Loucy (cell line): ENCODE measurements around the gene VPS35L.

Experiments
- H2AFZ ChIP-seq: fragments of 200-600 bp; sonication (generic); 2 replicates; pipeline ENCODE4 v1.6.0; 2016; ENCODE audit warnings: antibody characterized with exemption, mild to moderate bottlenecking, low read length, moderate library complexity
- H3F3A ChIP-seq: fragments of 200-600 bp; 2 replicates; pipeline ENCODE4 v1.6.0; 2016; ENCODE audit warnings: antibody characterized with exemption, low read depth, mild to moderate bottlenecking
- H3K27me3 ChIP-seq: fragments of 200-600 bp; sonication (generic); 2 replicates; pipeline ENCODE4 v1.6.1; 2014; ENCODE audit warnings: low read length, mild to moderate bottlenecking; ENCODE audit not compliant: insufficient read depth, poor library complexity, severe bottlenecking
- H3K36me3 ChIP-seq: fragments of 200-600 bp; sonication (generic); 2 replicates; pipeline ENCODE4 v1.6.1; 2016; ENCODE audit warnings: low read length; ENCODE audit not compliant: insufficient read depth
- H3K4me1 ChIP-seq: fragments of 200-600 bp; sonication (generic); 2 replicates; pipeline ENCODE4 v1.5.1; 2014; ENCODE audit warnings: low read length, mild to moderate bottlenecking; ENCODE audit not compliant: insufficient read depth, poor library complexity, severe bottlenecking
- H3K4me2 ChIP-seq: fragments of 200-600 bp; sonication (generic); 2 replicates; pipeline ENCODE4 v1.6.0; 2014; ENCODE audit warnings: antibody characterized with exemption, low read length, low read depth, mild to moderate bottlenecking; ENCODE audit not compliant: poor library complexity, severe bottlenecking
- H3K4me3 ChIP-seq: fragments of 200-600 bp; sonication (generic); 2 replicates; pipeline ENCODE4 v1.5.1; 2014; ENCODE audit warnings: low read length, mild to moderate bottlenecking, mixed read lengths; ENCODE audit not compliant: poor library complexity, severe bottlenecking
- H3K79me2 ChIP-seq: fragments of 200-600 bp; sonication (generic); 2 replicates; pipeline ENCODE4 v1.6.1; 2014; ENCODE audit warnings: low read length; ENCODE audit not compliant: insufficient read depth
- H3K9ac ChIP-seq: fragments of 200-600 bp; sonication (generic); 2 replicates; pipeline ENCODE4 v1.6.0; 2014; ENCODE audit warnings: mild to moderate bottlenecking, low read depth, low read length, moderate library complexity; ENCODE audit not compliant: poor library complexity, severe bottlenecking
- H3K9me2 ChIP-seq: fragments of 200-600 bp; sonication (generic); replicated peaks from 2 replicates; pipeline ENCODE4 v1.6.1; 2016; ENCODE audit warnings: low read depth, low read length, mixed read lengths
- H3K9me3 ChIP-seq: fragments of 200-600 bp; sonication (generic); 2 replicates; pipeline ENCODE4 v1.6.1; 2014; ENCODE audit warnings: mild to moderate bottlenecking, antibody characterized with exemption, low read length, low read depth; ENCODE audit not compliant: insufficient read depth
- H4K20me1 ChIP-seq: fragments of 200-600 bp; sonication (generic); 2 replicates; pipeline ENCODE4 v1.6.0; 2014; ENCODE audit warnings: antibody characterized with exemption, low read length, mild to moderate bottlenecking; ENCODE audit not compliant: insufficient read depth, poor library complexity, severe bottlenecking
- EZH2phosphoT487 ChIP-seq: fragments of 200-600 bp; IDR thresholded peaks from 2 replicates; pipeline ENCODE4 v1.6.1; 2018; ENCODE audit warnings: antibody characterized with exemption, mild to moderate bottlenecking, moderate library complexity, borderline replicate concordance
- TF ChIP-seq, protein P1 (sequence below): fragments of 200-600 bp; sonication (generic); conservative IDR thresholded peaks from 2 replicates; pipeline ENCODE4 v1.5.1; 2014; ENCODE audit warnings: mild to moderate bottlenecking, antibody characterized with exemption, low read length

Gene VPS35L

DNA sequence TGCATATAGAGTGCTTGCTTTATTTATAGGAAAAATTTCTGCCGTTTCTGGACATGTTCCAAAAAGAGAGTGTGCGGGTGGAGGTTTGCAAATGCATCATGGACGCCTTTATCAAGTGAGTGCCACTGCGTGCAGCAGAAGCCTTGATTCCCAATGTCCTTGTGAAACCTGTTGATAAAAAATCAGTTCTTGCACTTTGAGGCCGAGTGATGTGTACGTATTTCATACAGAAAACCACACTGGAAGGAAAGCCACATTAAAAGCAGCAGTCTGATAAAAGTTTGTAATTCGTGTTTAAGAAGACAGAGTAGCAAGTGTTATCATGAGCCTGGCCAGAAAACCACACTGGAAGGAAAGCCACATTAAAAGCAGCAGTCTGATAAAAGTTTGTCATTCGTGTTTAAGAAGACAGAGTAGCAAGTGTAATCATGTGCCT is 84.5 kb downstream of the VPS35L start:
- Histone ChIP-seq H4K20me1 (no peaks in the 10 kb centered on the region), H3K4me2 (no peak overlapping the region), H3K27me3 (peaks cover 3% of the 10 kb centered on the region), H3F3A (no peaks in the 10 kb centered on the region), H3K4me1 (peaks cover 4% of the 10 kb centered on the region), H3K9ac (no peak overlapping the region), H3K79me2 (no peaks in the 10 kb centered on the region), H3K36me3 (peaks cover 3% of the 10 kb centered on the region; the same call in 1 of the 2 replicates), H3K4me3 (no peak overlapping the region), H3K9me2 (no peaks in the 10 kb centered on the region), H2AFZ (no peak overlapping the region), H3K9me3 (no peaks in the 10 kb centered on the region)
- no peak for TF ChIP-seq EZH2phosphoT487

DNA sequence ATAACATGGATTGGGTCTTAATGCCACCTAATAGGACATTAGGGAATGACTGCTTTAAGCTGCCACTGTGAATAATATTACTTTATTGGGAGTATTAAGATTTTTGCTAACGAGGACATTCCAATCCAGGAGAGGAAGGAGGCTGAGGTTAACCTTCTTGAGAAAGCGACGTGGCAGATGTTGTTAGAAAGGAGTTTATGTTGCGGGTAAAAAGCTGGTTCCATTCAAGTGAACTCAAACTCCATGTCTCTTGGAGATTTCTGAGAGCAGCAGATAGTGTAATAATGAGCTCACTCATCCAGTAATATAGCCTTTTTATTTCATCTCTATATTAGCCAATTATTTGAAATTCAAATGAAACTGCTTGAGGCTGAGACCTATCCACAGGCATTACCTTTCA is 87.0 kb downstream of the VPS35L start:
- no peak overlapping the region for H3K9ac ChIP-seq
- no peaks in the 10 kb centered on the region for H3K79me2 ChIP-seq
- peaks cover 4% of the 10 kb centered on the region for H3K4me1 ChIP-seq
- no peaks in the 10 kb centered on the region for H4K20me1 ChIP-seq
- no peaks in the 10 kb centered on the region for H3K9me2 ChIP-seq
- TF ChIP-seq EZH2phosphoT487 = no peak
- TF ChIP-seq, protein P1, sequence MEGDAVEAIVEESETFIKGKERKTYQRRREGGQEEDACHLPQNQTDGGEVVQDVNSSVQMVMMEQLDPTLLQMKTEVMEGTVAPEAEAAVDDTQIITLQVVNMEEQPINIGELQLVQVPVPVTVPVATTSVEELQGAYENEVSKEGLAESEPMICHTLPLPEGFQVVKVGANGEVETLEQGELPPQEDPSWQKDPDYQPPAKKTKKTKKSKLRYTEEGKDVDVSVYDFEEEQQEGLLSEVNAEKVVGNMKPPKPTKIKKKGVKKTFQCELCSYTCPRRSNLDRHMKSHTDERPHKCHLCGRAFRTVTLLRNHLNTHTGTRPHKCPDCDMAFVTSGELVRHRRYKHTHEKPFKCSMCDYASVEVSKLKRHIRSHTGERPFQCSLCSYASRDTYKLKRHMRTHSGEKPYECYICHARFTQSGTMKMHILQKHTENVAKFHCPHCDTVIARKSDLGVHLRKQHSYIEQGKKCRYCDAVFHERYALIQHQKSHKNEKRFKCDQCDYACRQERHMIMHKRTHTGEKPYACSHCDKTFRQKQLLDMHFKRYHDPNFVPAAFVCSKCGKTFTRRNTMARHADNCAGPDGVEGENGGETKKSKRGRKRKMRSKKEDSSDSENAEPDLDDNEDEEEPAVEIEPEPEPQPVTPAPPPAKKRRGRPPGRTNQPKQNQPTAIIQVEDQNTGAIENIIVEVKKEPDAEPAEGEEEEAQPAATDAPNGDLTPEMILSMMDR = no peak
- no peak overlapping the region for H2AFZ ChIP-seq
- H3K9me3 ChIP-seq = no peaks in the 10 kb centered on the region
- H3K27me3 ChIP-seq = peaks cover 3% of the 10 kb centered on the region
- H3K36me3 ChIP-seq = peaks cover 3% of the 10 kb centered on the region; the same call in 1 of the 2 replicates
- H3F3A ChIP-seq = no peaks in the 10 kb centered on the region
- H3K4me2 ChIP-seq = no peak overlapping the region
- no peak overlapping the region for H3K4me3 ChIP-seq

DNA sequence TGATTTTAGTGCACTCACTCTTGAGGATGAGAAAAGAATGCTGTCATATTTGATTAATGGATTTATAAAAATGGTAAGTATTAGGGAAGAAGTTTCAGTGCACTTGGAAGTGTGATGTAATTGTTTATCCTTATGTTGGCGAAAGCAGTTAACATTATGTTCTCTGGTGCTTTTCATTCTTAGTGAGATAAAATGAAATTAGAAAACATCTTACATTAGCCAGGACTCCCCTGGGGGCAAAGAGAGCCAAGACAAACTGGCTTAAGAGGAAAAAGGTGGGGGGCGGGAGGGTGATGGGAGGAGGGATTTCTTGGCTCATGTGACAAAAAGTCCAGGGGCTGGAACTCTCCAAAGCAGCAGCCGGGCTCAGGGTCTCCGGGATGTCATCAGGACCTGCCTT is 89.4 kb downstream of the VPS35L start:
- H3K27me3 ChIP-seq = no peaks in the 10 kb centered on the region
- TF ChIP-seq, protein P1 = no peak
- no peak for TF ChIP-seq EZH2phosphoT487

DNA sequence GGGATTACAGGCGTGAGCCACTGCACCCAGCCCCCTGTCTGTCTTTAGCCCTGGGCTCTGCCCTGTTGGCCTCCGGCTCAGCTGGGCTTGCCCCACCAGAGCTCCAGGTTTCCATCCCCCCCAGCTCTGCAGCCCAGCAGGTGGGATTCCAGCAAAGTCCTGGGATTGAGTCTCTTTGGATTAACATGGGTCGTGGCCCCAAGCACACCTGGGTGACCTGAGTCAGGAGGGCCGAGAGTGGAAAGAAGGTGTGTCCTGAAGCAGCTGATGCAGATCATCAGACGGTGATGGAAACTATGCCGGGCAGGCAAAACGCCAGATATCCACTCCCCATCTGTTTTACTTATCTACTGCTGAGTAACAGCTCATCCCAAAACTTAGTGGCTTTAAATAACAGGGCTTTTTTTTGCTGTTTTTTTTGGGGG is 90.1 kb downstream of the VPS35L start:
- Histone ChIP-seq H3K79me2 (no peaks in the 10 kb centered on the region), H3K36me3 (no peaks in the 10 kb centered on the region), H2AFZ (no peak overlapping the region), H4K20me1 (no peaks in the 10 kb centered on the region), H3K27me3 (no peaks in the 10 kb centered on the region), H3K4me2 (no peak overlapping the region), H3K4me3 (no peak overlapping the region), H3F3A (no peaks in the 10 kb centered on the region), H3K4me1 (no peaks in the 10 kb centered on the region), H3K9me3 (no peaks in the 10 kb centered on the region), H3K9ac (no peak overlapping the region), H3K9me2 (no peaks in the 10 kb centered on the region)
- TF ChIP-seq, protein P1 = no peak
- no peak for TF ChIP-seq EZH2phosphoT487

More for the DNA sequence above, 89.4 kb downstream of the VPS35L start:
- H3F3A ChIP-seq = no peaks in the 10 kb centered on the region
- no peaks in the 10 kb centered on the region for H4K20me1 ChIP-seq
- H3K4me2 ChIP-seq = no peak overlapping the region
- H3K4me3 ChIP-seq = no peak overlapping the region
- no peaks in the 10 kb centered on the region for H3K9me3 ChIP-seq
- no peaks in the 10 kb centered on the region for H3K9me2 ChIP-seq
- H2AFZ ChIP-seq = no peak overlapping the region
- peaks cover 4% of the 10 kb centered on the region for H3K4me1 ChIP-seq
- no peaks in the 10 kb centered on the region for H3K36me3 ChIP-seq
- H3K79me2 ChIP-seq = no peaks in the 10 kb centered on the region
- no peak overlapping the region for H3K9ac ChIP-seq
